Measurements from ENCODE around the gene NRXN3. TPM values are rescaled to one million over a fixed set of nuclear protein-coding genes. Genes with fewer than 3 reads are reported as not detected.

NRXN3 gene
- total RNA-seq, 1 donor, result 2.5 TPM

DNA sequence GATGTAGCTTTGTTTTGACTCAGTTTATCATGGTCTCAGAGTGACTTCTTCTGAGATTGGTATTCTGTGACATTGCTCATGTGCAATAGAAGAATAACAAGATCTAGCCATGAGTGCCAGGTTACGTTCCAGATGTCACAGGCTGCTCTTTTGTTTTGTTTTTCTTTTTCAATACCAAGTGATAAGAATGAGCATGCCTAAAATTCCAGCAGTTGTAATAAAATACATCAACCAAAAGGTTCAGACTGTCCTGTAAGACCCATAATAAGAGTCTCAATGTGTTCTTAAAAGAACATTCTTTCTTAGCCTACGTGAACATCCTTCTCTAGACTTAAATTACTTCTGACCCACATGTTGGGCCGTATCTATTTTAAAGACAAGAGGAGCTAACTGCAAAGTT is 1371.9 kb downstream of the NRXN3 start:
- Histone ChIP-seq H3K4me2 (ENCODE audit: insufficient read depth, low read length) (no peak overlapping the region), H3K79me2 (ENCODE audit: insufficient read depth, low read length) (no peaks in the 10 kb centered on the region), H3K36me3 (ENCODE audit: insufficient read depth, low read length) (no peaks in the 10 kb centered on the region), H3K4me1 (ENCODE audit: insufficient read depth, low read length) (peaks cover 26% of the 10 kb centered on the region), H3K27ac (ENCODE audit: low read depth, low read length) (peak overlapping the region; percentile 31), H3K4me3 (ENCODE audit: insufficient read depth, low read length) (no peak overlapping the region), H4K20me1 (ENCODE audit: insufficient read depth, low read length) (no peaks in the 10 kb centered on the region), H2AFZ (ENCODE audit: low read length) (no peak overlapping the region), H3K27me3 (ENCODE audit: insufficient read depth, low read length) (no peaks in the 10 kb centered on the region), H3K9me3 (ENCODE audit: low read depth, low read length) (no peaks in the 10 kb centered on the region)
- TF ChIP-seq, protein P1, sequence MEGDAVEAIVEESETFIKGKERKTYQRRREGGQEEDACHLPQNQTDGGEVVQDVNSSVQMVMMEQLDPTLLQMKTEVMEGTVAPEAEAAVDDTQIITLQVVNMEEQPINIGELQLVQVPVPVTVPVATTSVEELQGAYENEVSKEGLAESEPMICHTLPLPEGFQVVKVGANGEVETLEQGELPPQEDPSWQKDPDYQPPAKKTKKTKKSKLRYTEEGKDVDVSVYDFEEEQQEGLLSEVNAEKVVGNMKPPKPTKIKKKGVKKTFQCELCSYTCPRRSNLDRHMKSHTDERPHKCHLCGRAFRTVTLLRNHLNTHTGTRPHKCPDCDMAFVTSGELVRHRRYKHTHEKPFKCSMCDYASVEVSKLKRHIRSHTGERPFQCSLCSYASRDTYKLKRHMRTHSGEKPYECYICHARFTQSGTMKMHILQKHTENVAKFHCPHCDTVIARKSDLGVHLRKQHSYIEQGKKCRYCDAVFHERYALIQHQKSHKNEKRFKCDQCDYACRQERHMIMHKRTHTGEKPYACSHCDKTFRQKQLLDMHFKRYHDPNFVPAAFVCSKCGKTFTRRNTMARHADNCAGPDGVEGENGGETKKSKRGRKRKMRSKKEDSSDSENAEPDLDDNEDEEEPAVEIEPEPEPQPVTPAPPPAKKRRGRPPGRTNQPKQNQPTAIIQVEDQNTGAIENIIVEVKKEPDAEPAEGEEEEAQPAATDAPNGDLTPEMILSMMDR (IDR thresholded peaks at IDR 0.05; ENCODE audit: extremely low read depth, low read depth, low read length), result no peak
- DNase-seq (ENCODE audit: insufficient read length, low spot score, missing footprints), result no peak

- H2AFZ ChIP-seq (ENCODE audit: low read length), result no peak overlapping the region
- TF ChIP-seq, protein P1 (IDR thresholded peaks at IDR 0.05; ENCODE audit: extremely low read depth, low read depth, low read length), result no peak
- H3K9me3 ChIP-seq (ENCODE audit: low read depth, low read length), result no peaks in the 10 kb centered on the region
- no peak for DNase-seq (ENCODE audit: insufficient read length, low spot score, missing footprints)
- H3K4me2 ChIP-seq (ENCODE audit: insufficient read depth, low read length), result no peak overlapping the region
- H3K27me3 ChIP-seq (ENCODE audit: insufficient read depth, low read length), result no peaks in the 10 kb centered on the region
- no peaks in the 10 kb centered on the region for H3K36me3 ChIP-seq (ENCODE audit: insufficient read depth, low read length)
- no peak overlapping the region for H3K27ac ChIP-seq (ENCODE audit: low read depth, low read length)
- peaks cover 26% of the 10 kb centered on the region for H3K4me1 ChIP-seq (ENCODE audit: insufficient read depth, low read length)
- H3K79me2 ChIP-seq (ENCODE audit: insufficient read depth, low read length), result no peaks in the 10 kb centered on the region
- no peak overlapping the region for H3K4me3 ChIP-seq (ENCODE audit: insufficient read depth, low read length)
- H4K20me1 ChIP-seq (ENCODE audit: insufficient read depth, low read length), result no peaks in the 10 kb centered on the region
Observed at GRCh38 chr14:79543348-79543747, 1373.2 kb downstream of the NRXN3 start.

DNA sequence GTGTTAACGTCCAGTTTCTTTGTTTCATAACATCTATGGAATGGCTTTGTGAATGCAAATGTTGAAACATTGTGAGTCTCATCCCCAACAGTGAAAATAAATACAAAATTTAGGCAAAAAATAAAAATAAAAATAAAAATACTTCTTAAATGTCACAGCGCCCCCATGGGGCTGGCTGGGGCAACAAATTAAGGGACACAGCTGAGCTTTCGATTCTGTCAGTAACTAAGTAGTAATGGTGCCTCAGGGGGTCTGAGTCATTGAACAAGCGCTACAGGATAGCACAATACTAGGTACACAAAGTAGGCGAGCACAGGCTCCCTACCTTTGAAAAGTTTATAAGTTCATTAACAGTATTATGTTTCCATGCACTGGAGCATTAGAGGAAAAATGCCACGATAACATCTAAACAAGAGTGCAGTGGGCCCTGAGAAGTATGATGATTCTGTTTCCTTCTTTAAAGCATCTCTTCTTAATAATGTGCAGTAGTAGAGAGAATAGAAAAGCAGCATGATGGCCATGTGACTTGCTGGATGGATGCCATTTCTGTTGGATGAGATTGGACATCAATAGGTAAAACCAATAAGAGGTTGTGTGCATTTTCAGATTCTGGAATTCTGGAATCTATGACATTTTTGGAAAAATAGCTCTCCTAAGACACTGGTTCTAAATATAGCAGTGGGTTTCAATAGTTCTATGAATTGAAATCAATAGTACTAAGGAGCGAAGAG is 1374.0 kb downstream of the NRXN3 start:
- H2AFZ ChIP-seq (ENCODE audit: low read length), result no peak overlapping the region
- TF ChIP-seq, protein P1 (IDR thresholded peaks at IDR 0.05; ENCODE audit: extremely low read depth, low read depth, low read length), result peak; percentile 64
- no peaks in the 10 kb centered on the region for H3K27me3 ChIP-seq (ENCODE audit: insufficient read depth, low read length)
- no peaks in the 10 kb centered on the region for H3K79me2 ChIP-seq (ENCODE audit: insufficient read depth, low read length)
- peak overlapping the region; percentile 56 for H3K27ac ChIP-seq (ENCODE audit: low read depth, low read length)
- H4K20me1 ChIP-seq (ENCODE audit: insufficient read depth, low read length), result no peaks in the 10 kb centered on the region
- no peak for DNase-seq (ENCODE audit: insufficient read length, low spot score, missing footprints)
- H3K36me3 ChIP-seq (ENCODE audit: insufficient read depth, low read length), result no peaks in the 10 kb centered on the region
- H3K9me3 ChIP-seq (ENCODE audit: low read depth, low read length), result no peaks in the 10 kb centered on the region
- H3K4me3 ChIP-seq (ENCODE audit: insufficient read depth, low read length), result no peak overlapping the region
- H3K4me1 ChIP-seq (ENCODE audit: insufficient read depth, low read length), result peaks cover 31% of the 10 kb centered on the region
- H3K4me2 ChIP-seq (ENCODE audit: insufficient read depth, low read length), result no peak overlapping the region

DNA sequence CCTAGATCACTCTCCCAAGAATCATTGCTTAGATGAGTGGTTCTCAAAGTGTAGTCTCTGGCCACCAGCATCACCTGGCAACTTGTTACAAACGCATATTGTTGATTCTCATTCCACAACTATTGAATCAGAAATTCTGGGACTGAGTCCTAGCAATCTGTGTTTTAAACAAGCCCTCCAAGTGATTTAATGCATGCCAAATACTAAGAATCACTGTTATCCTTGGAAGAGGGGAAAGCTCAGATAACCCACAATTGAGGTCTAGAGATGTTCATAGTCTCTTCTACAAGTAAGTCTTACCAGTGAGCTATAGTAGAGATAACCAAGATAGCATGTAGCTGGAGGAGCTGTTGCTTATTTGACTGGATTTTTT is 1374.5 kb downstream of the NRXN3 start:
- TF ChIP-seq, protein P1 (IDR thresholded peaks at IDR 0.05; ENCODE audit: extremely low read depth, low read depth, low read length), result no peak
- Histone ChIP-seq H4K20me1 (ENCODE audit: insufficient read depth, low read length) (no peaks in the 10 kb centered on the region), H2AFZ (ENCODE audit: low read length) (no peak overlapping the region), H3K4me1 (ENCODE audit: insufficient read depth, low read length) (peaks cover 35% of the 10 kb centered on the region), H3K9me3 (ENCODE audit: low read depth, low read length) (no peaks in the 10 kb centered on the region), H3K27ac (ENCODE audit: low read depth, low read length) (peak overlapping the region; percentile 56), H3K27me3 (ENCODE audit: insufficient read depth, low read length) (no peaks in the 10 kb centered on the region), H3K36me3 (ENCODE audit: insufficient read depth, low read length) (no peaks in the 10 kb centered on the region), H3K4me3 (ENCODE audit: insufficient read depth, low read length) (no peak overlapping the region), H3K79me2 (ENCODE audit: insufficient read depth, low read length) (no peaks in the 10 kb centered on the region), H3K4me2 (ENCODE audit: insufficient read depth, low read length) (no peak overlapping the region)
- no peak for DNase-seq (ENCODE audit: insufficient read length, low spot score, missing footprints)

All from osteoblast (primary cell).